GM23248 (cell line): ENCODE results near the gene DGAT2. TPM values are rescaled to one million over a fixed set of nuclear protein-coding genes. Genes with fewer than 3 reads are reported as not detected.

Experiments
- DNase-seq: peaks from one replicate; pipeline ENCODE4 v3.0.0-alpha.2; 2015
- H2AFZ ChIP-seq: fragments of 200-600 bp; sonication (generic); 2 replicates; pipeline ENCODE4 v1.6.1; 2016; ENCODE audit warnings: antibody characterized with exemption
- H3F3A ChIP-seq: fragments of 200-600 bp; sonication (generic); 2 replicates; pipeline ENCODE4 v1.6.1; 2016; ENCODE audit warnings: mild to moderate bottlenecking, antibody characterized with exemption, mixed run types; ENCODE audit not compliant: insufficient read depth
- H3K27ac ChIP-seq: fragments of 200-600 bp; sonication (generic); 2 replicates; pipeline ENCODE4 v1.5.1; 2016; ENCODE audit warnings: mild to moderate bottlenecking
- H3K27me3 ChIP-seq: fragments of 200-600 bp; sonication (generic); replicated peaks from 2 replicates; pipeline ENCODE4 v1.6.1; 2016; ENCODE audit warnings: mild to moderate bottlenecking; ENCODE audit not compliant: insufficient read depth
- H3K36me3 ChIP-seq: fragments of 200-600 bp; sonication (generic); 2 replicates; pipeline ENCODE4 v1.6.1; 2016; ENCODE audit warnings: low read depth, mild to moderate bottlenecking
- H3K4me1 ChIP-seq: fragments of 200-600 bp; sonication (generic); 2 replicates; pipeline ENCODE4 v1.6.1; 2016; ENCODE audit warnings: mild to moderate bottlenecking; ENCODE audit not compliant: insufficient read depth
- H3K4me2 ChIP-seq: fragments of 200-600 bp; sonication (generic); one replicate; pipeline ENCODE4 v1.6.1; 2016; ENCODE audit warnings: mild to moderate bottlenecking; ENCODE audit not compliant: unreplicated experiment
- H3K4me3 ChIP-seq: fragments of 200-600 bp; sonication (generic); 2 replicates; pipeline ENCODE4 v1.5.1; 2016; ENCODE audit warnings: mild to moderate bottlenecking
- H3K79me2 ChIP-seq: fragments of 200-600 bp; sonication (generic); 2 replicates; pipeline ENCODE4 v1.6.1; 2016; ENCODE audit warnings: mild to moderate bottlenecking; ENCODE audit not compliant: insufficient read depth
- H3K9ac ChIP-seq: fragments of 200-600 bp; sonication (generic); 2 replicates; pipeline ENCODE4 v1.6.1; 2016; ENCODE audit warnings: mild to moderate bottlenecking
- H3K9me2 ChIP-seq: fragments of 200-600 bp; sonication (generic); 2 replicates; pipeline ENCODE4 v1.6.1; 2016; ENCODE audit warnings: mixed run types, mild to moderate bottlenecking, moderate library complexity; ENCODE audit not compliant: insufficient read depth
- H3K9me3 ChIP-seq: fragments of 200-600 bp; sonication (generic); one replicate; pipeline ENCODE4 v1.6.1; 2017; ENCODE audit warnings: low read depth
- H4K20me1 ChIP-seq: fragments of 200-600 bp; sonication (generic); 2 replicates; pipeline ENCODE4 v1.6.0; 2016; ENCODE audit not compliant: insufficient read depth
- EZH2 ChIP-seq: fragments of 200-600 bp; sonication (generic); IDR thresholded peaks from 2 replicates; pipeline ENCODE4 v1.6.1; 2018; ENCODE audit warnings: antibody characterized with exemption, mild to moderate bottlenecking; ENCODE audit not compliant: insufficient read depth, poor library complexity, severe bottlenecking
- EZH2phosphoT487 ChIP-seq: fragments of 200-600 bp; sonication (generic); IDR thresholded peaks from 2 replicates; pipeline ENCODE4 v1.6.1; 2018; ENCODE audit warnings: antibody characterized with exemption, moderate library complexity, mild to moderate bottlenecking, low read depth; ENCODE audit not compliant: insufficient read depth
- WGBS, 2 experiments: methylation state at CpG; one replicate each; pipeline ENCODE4 v1.1.6; 2015 to 2017; ENCODE audit warnings: low lambda C conversion rate in 2 of 2, low coverage in 1 of 2; ENCODE audit errors: missing lambda C conversion rate in 2 of 2; 5-methylcytosine and 5-hydroxymethylcytosine counted together
- in situ Hi-C: fragments of 300-500 bp; cut with MboI; formaldehyde crosslinking; loops from 2 replicates; pipeline ENCODE4 v1.15.0; 2020
- polyA plus RNA-seq: library from polyadenylated mRNA; unstranded; fragments of >200 nt; fragmentation: Nextera tagmentation; extraction: Ambion mirVana; gene quantifications from 2 replicates; pipeline ENCODE4 v1.2.1, GENCODE V29; 2016
- total RNA-seq: library from RNA; depleted of rRNA; stranded (reverse); fragments of >200 nt; shearing (Covaris generic); gene quantifications from 2 replicates; pipeline ENCODE4 v1.2.3, GENCODE V29; 2014

Gene DGAT2
- total and polyA plus RNA-seq, 2 experiments from 2014 or later: 7.5 to 7.6 TPM

- H3K4me2 ChIP-seq: no peak overlapping the region
Observed at GRCh38 chr11:75797116-75797515, 28.5 kb downstream of the DGAT2 start.

GRCh38 chr11:75797792-75798191 lies 29.2 kb downstream of the DGAT2 start:
- H3K4me2 ChIP-seq: no peak overlapping the region
- H3K9me2 ChIP-seq: no peaks in the 10 kb centered on the region
- no peaks in the 10 kb centered on the region for H3K27me3 ChIP-seq
- TF ChIP-seq EZH2 (no peak), EZH2phosphoT487 (no peak)
- no peaks in the 10 kb centered on the region for H3K4me1 ChIP-seq
- peak overlapping the region; percentile 45; the same call in 1 of the 2 replicates for H2AFZ ChIP-seq
- H3K36me3 ChIP-seq: no peaks in the 10 kb centered on the region
- 88 to 100% methylated on average over 1 of the region's 1 CpG for WGBS, 2 experiments
- no peak overlapping the region for H3K9ac ChIP-seq
- no peaks in the 10 kb centered on the region for H3K79me2 ChIP-seq
- no peak overlapping the region for H3K27ac ChIP-seq
- no peaks in the 10 kb centered on the region for H4K20me1 ChIP-seq
- H3F3A ChIP-seq: no peaks in the 10 kb centered on the region
- DNase-seq: peak; percentile 50
- no peak overlapping the region for H3K4me3 ChIP-seq
- H3K9me3 ChIP-seq: no peaks in the 10 kb centered on the region
- in situ Hi-C loops: no loop called here

More at GRCh38 chr11:75797116-75797515, 28.5 kb downstream of the DGAT2 start:
- Histone ChIP-seq H3K4me1 (no peaks in the 10 kb centered on the region), H3K79me2 (no peaks in the 10 kb centered on the region), H2AFZ (no peak overlapping the region), H3F3A (no peaks in the 10 kb centered on the region), H3K9me2 (no peaks in the 10 kb centered on the region), H3K36me3 (no peaks in the 10 kb centered on the region), H3K27me3 (no peaks in the 10 kb centered on the region), H4K20me1 (no peaks in the 10 kb centered on the region), H3K4me3 (no peak overlapping the region), H3K9ac (no peak overlapping the region), H3K27ac (no peak overlapping the region), H3K9me3 (no peaks in the 10 kb centered on the region)
- DNase-seq: no peak
- 85 to 91% methylated on average over 8 of the region's 8 CpGs for WGBS, 2 experiments
- in situ Hi-C loops: no loop called here
- TF ChIP-seq EZH2phosphoT487 (no peak), EZH2 (no peak)

- Histone ChIP-seq H2AFZ (no peak overlapping the region), H3K36me3 (no peaks in the 10 kb centered on the region), H3K27me3 (no peaks in the 10 kb centered on the region), H3K9me2 (no peaks in the 10 kb centered on the region), H3K9ac (no peak overlapping the region), H3K79me2 (no peaks in the 10 kb centered on the region), H3K9me3 (no peaks in the 10 kb centered on the region), H3K27ac (no peak overlapping the region), H4K20me1 (no peaks in the 10 kb centered on the region), H3K4me2 (no peak overlapping the region), H3K4me1 (no peaks in the 10 kb centered on the region), H3K4me3 (no peak overlapping the region), H3F3A (no peaks in the 10 kb centered on the region)
- DNase-seq: no peak
- WGBS, 2 experiments: 89 to 94% methylated on average over 8 of the region's 8 CpGs
- TF ChIP-seq EZH2phosphoT487 (no peak), EZH2 (no peak)
- in situ Hi-C loops: no loop called here
Observed at GRCh38 chr11:75800136-75800675, 31.6 kb downstream of the DGAT2 start.

- no peak overlapping the region for H2AFZ ChIP-seq
- 87 to 89% methylated on average over 6 of the region's 6 CpGs for WGBS, 2 experiments
- H3K9me3 ChIP-seq: no peaks in the 10 kb centered on the region
- no peaks in the 10 kb centered on the region for H3K79me2 ChIP-seq
- no peaks in the 10 kb centered on the region for H4K20me1 ChIP-seq
- no peaks in the 10 kb centered on the region for H3K4me1 ChIP-seq
- in situ Hi-C loops: no loop called here
- no peaks in the 10 kb centered on the region for H3K27me3 ChIP-seq
- DNase-seq: no peak
- H3K9ac ChIP-seq: no peak overlapping the region
- no peaks in the 10 kb centered on the region for H3K36me3 ChIP-seq
- no peak for TF ChIP-seq EZH2phosphoT487
- no peak for TF ChIP-seq EZH2
- no peak overlapping the region for H3K4me3 ChIP-seq
- no peak overlapping the region for H3K4me2 ChIP-seq
- no peaks in the 10 kb centered on the region for H3K9me2 ChIP-seq
- no peaks in the 10 kb centered on the region for H3F3A ChIP-seq
- H3K27ac ChIP-seq: no peak overlapping the region
Observed at GRCh38 chr11:75800728-75801361, 32.3 kb downstream of the DGAT2 start.
